HG03457 (cell line): ENCODE data around the gene OVCA2.

ENCODE experiments used
- ATAC-seq: cut with Tn5 transposase; IDR thresholded peaks from one replicate; pipeline ENCODE4 v1.9.1; 2021; ENCODE audit warnings: moderate number of reproducible peaks; ENCODE audit not compliant: unreplicated experiment

The OVCA2 gene

GRCh38 chr17:2041561-2042389 is at the start of gene OVCA2:
OVCA2 (plus strand) TSS chr17:2042022; CDS start chr17:2042048, 26 bp downstream.
- ATAC-seq, result peak; percentile 73

GRCh38 chr17:1992541-1992940 is 49.3 kb upstream of the OVCA2 start:
- ATAC-seq, result no peak

- ATAC-seq, result no peak
Measured at GRCh38 chr17:1994707-1995106, 47.1 kb upstream of the OVCA2 start.

- ATAC-seq, result no peak
Measured at GRCh38 chr17:1995321-1995892, 46.4 kb upstream of the OVCA2 start.

- ATAC-seq, result no peak
Measured at GRCh38 chr17:1995907-1996799, 45.7 kb upstream of the OVCA2 start.

- no peak for ATAC-seq
Measured at GRCh38 chr17:1996800-1997288, 45.0 kb upstream of the OVCA2 start.

- no peak for ATAC-seq
Measured at GRCh38 chr17:1997289-1997926, 44.4 kb upstream of the OVCA2 start.

GRCh38 chr17:1997927-1998742 is 43.7 kb upstream of the OVCA2 start:
- ATAC-seq, result no peak

- no peak for ATAC-seq
Measured at GRCh38 chr17:1999557-2000251, 42.1 kb upstream of the OVCA2 start.

- ATAC-seq, result no peak
Measured at GRCh38 chr17:2002767-2003329, 39.0 kb upstream of the OVCA2 start.

GRCh38 chr17:2003525-2003924 is 38.3 kb upstream of the OVCA2 start:
- no peak for ATAC-seq

- ATAC-seq, result no peak
Measured at GRCh38 chr17:2004435-2004952, 37.3 kb upstream of the OVCA2 start.

- ATAC-seq, result no peak
Measured at GRCh38 chr17:2008332-2009126, 33.3 kb upstream of the OVCA2 start.

GRCh38 chr17:2009737-2010136 is 32.1 kb upstream of the OVCA2 start:
- ATAC-seq, result no peak

GRCh38 chr17:2011411-2012371 is 30.1 kb upstream of the OVCA2 start:
- ATAC-seq, result no peak

- no peak for ATAC-seq
Measured at GRCh38 chr17:2012499-2012898, 29.3 kb upstream of the OVCA2 start.
